Neuron (in vitro differentiated cells): ENCODE measurements around the gene TIPIN.
A peak's percentile ranks its signal among the peaks of the same experiment; 100 is the strongest.
"Not testable (repeated sequence)": the region's sequence is repeated elsewhere in the genome, so short reads cannot be mapped to it uniquely, and the experiment has no call there.

Experiments
- H2AFZ ChIP-seq: one replicate; pipeline ENCODE4 v1.6.1; 2013; ENCODE audit warnings: low read depth, mild to moderate bottlenecking, inconsistent platforms, low read length, moderate library complexity
- H3K27me3 ChIP-seq: one replicate; pipeline ENCODE4 v1.6.1; 2013; ENCODE audit warnings: low read length; ENCODE audit not compliant: insufficient read depth
- H3K36me3 ChIP-seq: one replicate; pipeline ENCODE4 v1.6.1; 2013; ENCODE audit warnings: low read length; ENCODE audit not compliant: insufficient read depth
- H3K4me1 ChIP-seq: one replicate; pipeline ENCODE4 v1.6.1; 2013; ENCODE audit warnings: low read length; ENCODE audit not compliant: insufficient read depth
- H3K4me3 ChIP-seq: 2 replicates; pipeline ENCODE4 v1.5.1; 2013; ENCODE audit warnings: mild to moderate bottlenecking, low read length, moderate library complexity
- H3K9me3 ChIP-seq: one replicate; pipeline ENCODE4 v1.6.1; 2013; ENCODE audit warnings: low read length

The TIPIN gene

GRCh38 chr15:66369773-66370651 is 13.5 kb upstream of the TIPIN start:
- Histone ChIP-seq H3K27me3 (no peaks in the 10 kb centered on the region), H2AFZ (no peak overlapping the region), H3K4me3 (no peak overlapping the region), H3K9me3 (peaks cover 2% of the 10 kb centered on the region), H3K36me3 (no peaks in the 10 kb centered on the region), H3K4me1 (no peaks in the 10 kb centered on the region)

- Histone ChIP-seq H2AFZ (no peak overlapping the region), H3K4me3 (no peak overlapping the region)
Measured at GRCh38 chr15:66364944-66365528, 8.6 kb upstream of the TIPIN start.

DNA sequence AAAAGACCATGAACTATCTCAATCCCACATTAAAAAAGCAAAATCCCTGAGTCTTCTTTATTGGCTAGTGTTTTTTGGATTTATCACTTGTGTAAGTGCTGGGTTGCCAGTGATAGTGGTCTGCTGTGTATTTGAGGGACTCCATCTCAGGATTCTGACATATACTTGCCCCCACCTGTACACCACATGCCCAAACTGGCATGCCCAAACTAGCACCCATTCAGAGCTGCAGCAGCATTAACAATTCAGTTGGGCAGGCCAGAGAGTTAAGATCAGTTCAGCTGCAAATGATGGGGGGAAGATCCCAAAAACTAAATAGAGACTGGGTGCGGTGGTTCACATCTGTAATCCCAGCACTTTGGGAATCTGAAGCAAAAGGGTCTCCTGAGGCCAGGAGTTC is 6.3 kb upstream of the TIPIN start:
- no peaks in the 10 kb centered on the region for H3K4me1 ChIP-seq

More at GRCh38 chr15:66364944-66365528, 8.6 kb upstream of the TIPIN start:
- Histone ChIP-seq H3K9me3 (no peaks in the 10 kb centered on the region), H3K4me1 (no peaks in the 10 kb centered on the region), H3K27me3 (no peaks in the 10 kb centered on the region), H3K36me3 (no peaks in the 10 kb centered on the region)

GRCh38 chr15:66361745-66362460 is 5.4 kb upstream of the TIPIN start:
- H3K27me3 ChIP-seq, H2AFZ ChIP-seq, H3K9me3 ChIP-seq, H3K4me3 ChIP-seq, H3K4me1 ChIP-seq, H3K36me3 ChIP-seq: not testable (repeated sequence)

More for the DNA sequence above, 6.3 kb upstream of the TIPIN start:
- H3K27me3 ChIP-seq = no peaks in the 10 kb centered on the region
- no peaks in the 10 kb centered on the region for H3K36me3 ChIP-seq
- H3K4me3 ChIP-seq = no peak overlapping the region
- no peak overlapping the region for H2AFZ ChIP-seq
- no peaks in the 10 kb centered on the region for H3K9me3 ChIP-seq

- Histone ChIP-seq H3K4me3 (no peak overlapping the region), H3K36me3 (no peaks in the 10 kb centered on the region), H3K9me3 (no peaks in the 10 kb centered on the region), H2AFZ (no peak overlapping the region), H3K4me1 (peaks cover 7% of the 10 kb centered on the region), H3K27me3 (no peaks in the 10 kb centered on the region)
Measured at GRCh38 chr15:66359740-66360139, 3.3 kb upstream of the TIPIN start.

DNA sequence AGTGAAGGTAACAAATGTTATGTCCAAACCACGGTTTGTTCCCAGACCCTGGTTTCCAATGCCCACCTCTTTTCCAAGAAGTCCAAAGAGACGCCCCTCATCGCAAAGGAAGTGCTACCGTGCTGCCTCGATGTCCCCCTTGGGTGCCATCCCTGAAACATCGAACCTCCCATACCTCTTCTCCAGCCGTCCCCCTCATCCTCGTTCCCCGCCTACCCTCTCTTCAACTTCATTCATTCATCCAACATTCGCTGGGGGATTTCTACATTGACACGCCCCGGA is 467 bp downstream of the TIPIN start:
- no peaks in the 10 kb centered on the region for H3K27me3 ChIP-seq
- H3K4me3 ChIP-seq = peak overlapping the region; percentile 62
- no peaks in the 10 kb centered on the region for H3K9me3 ChIP-seq
- peaks cover 7% of the 10 kb centered on the region for H3K4me1 ChIP-seq
- peak overlapping the region; percentile 74 for H2AFZ ChIP-seq
- H3K36me3 ChIP-seq = peaks cover 8% of the 10 kb centered on the region

- H3K36me3 ChIP-seq = peaks cover 38% of the 10 kb centered on the region
- H3K9me3 ChIP-seq, H2AFZ ChIP-seq, H3K27me3 ChIP-seq, H3K4me1 ChIP-seq, H3K4me3 ChIP-seq: not testable (repeated sequence)
Measured at GRCh38 chr15:66348530-66348929, 8.0 kb downstream of the TIPIN start.

DNA sequence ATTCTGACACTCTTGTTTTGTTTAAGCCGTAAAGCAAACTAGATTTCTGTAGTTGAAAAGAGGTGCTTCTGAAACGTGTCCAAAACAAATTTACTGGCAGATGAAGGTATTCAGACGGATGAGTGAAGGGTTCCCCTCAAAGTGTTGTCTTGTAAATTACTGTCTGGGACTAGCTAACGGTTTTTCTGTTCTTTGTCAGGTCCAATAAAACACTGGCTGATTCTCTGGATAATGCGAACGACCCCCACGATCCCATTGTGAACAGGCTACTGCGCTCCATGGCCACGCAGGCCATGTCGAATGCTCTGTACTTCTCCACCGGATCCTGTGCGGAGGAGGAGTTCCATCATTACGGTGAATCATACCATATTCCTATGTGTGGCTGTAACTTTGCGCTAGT is 27.7 kb downstream of the TIPIN start:
- H3K27me3 ChIP-seq = no peaks in the 10 kb centered on the region
- peaks cover 71% of the 10 kb centered on the region for H3K36me3 ChIP-seq
- H2AFZ ChIP-seq = no peak overlapping the region
- H3K4me1 ChIP-seq = no peaks in the 10 kb centered on the region
- no peak overlapping the region for H3K4me3 ChIP-seq
- no peaks in the 10 kb centered on the region for H3K9me3 ChIP-seq

GRCh38 chr15:66327736-66328135 is 28.7 kb downstream of the TIPIN start:
- Histone ChIP-seq H3K4me1 (no peaks in the 10 kb centered on the region), H3K9me3 (no peaks in the 10 kb centered on the region), H3K4me3 (no peak overlapping the region), H2AFZ (no peak overlapping the region), H3K36me3 (peaks cover 68% of the 10 kb centered on the region), H3K27me3 (no peaks in the 10 kb centered on the region)

DNA sequence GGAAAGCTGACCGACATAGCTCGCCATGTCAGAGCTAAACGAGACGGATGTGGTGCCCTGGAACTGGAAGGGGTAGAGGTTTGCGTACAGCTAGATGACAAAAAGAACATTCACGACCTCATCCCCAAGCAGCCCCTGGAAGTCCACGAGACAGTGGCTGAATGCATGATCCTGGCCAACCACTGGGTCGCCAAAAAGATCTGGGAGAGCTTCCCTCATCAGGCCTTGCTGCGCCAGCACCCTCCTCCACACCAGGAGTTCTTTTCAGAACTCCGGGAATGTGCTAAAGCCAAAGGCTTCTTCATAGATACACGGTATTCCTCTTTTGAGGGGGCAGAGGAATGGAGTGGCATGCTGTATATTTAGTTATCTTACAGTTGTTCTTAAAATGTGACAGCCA is 30.4 kb downstream of the TIPIN start:
- H3K27me3 ChIP-seq = no peaks in the 10 kb centered on the region
- H2AFZ ChIP-seq = no peak overlapping the region
- no peak overlapping the region for H3K4me3 ChIP-seq
- H3K9me3 ChIP-seq = no peaks in the 10 kb centered on the region
- no peaks in the 10 kb centered on the region for H3K4me1 ChIP-seq
- H3K36me3 ChIP-seq = peaks cover 67% of the 10 kb centered on the region

DNA sequence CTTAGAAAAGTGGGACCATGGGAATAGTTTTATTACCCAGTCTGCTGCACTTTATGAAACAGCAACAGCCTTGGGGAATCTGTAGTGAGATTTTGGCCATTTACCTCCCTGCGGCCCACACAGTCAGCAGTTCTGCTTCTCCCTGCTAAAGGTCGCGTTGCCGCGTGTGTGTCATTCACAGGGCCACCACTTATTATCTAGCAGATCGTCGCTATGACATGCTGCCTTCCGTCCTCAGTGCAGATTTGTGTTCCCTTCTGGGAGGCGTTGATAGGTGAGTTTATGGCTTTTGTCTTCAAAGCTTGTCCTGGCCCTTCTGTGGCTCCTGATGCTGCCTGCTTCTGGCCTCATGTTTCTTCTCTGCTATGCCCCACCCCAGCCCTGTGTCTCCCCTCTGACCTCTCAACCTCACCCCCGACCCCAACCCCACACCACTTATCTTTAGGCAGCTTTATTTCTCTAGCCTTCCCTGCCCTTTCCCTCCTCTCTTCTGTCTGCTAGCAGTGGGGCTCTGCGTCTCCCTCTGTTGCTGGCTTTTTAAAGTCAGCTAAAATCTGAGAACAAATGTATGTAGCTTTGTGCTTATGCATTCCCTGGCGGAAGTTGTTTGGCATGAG is 33.1 kb downstream of the TIPIN start:
- no peaks in the 10 kb centered on the region for H3K27me3 ChIP-seq

GRCh38 chr15:66312144-66312543 is 44.3 kb downstream of the TIPIN start:
- H3K36me3 ChIP-seq = peaks cover 74% of the 10 kb centered on the region
- H3K27me3 ChIP-seq = no peaks in the 10 kb centered on the region
- H2AFZ ChIP-seq = no peak overlapping the region
- H3K4me1 ChIP-seq = no peaks in the 10 kb centered on the region
- no peak overlapping the region for H3K4me3 ChIP-seq
- no peaks in the 10 kb centered on the region for H3K9me3 ChIP-seq

More for the DNA sequence above, 33.1 kb downstream of the TIPIN start:
- Histone ChIP-seq H3K9me3 (no peaks in the 10 kb centered on the region), H3K4me1 (no peaks in the 10 kb centered on the region), H3K4me3 (no peak overlapping the region), H2AFZ (no peak overlapping the region), H3K36me3 (peaks cover 68% of the 10 kb centered on the region)

GRCh38 chr15:66310786-66311185 is 45.7 kb downstream of the TIPIN start:
- H3K4me3 ChIP-seq = no peak overlapping the region
- H3K36me3 ChIP-seq = peaks cover 71% of the 10 kb centered on the region
- H3K9me3 ChIP-seq = no peaks in the 10 kb centered on the region
- H3K27me3 ChIP-seq = no peaks in the 10 kb centered on the region
- H2AFZ ChIP-seq = no peak overlapping the region
- H3K4me1 ChIP-seq = no peaks in the 10 kb centered on the region
